Loucy (cell line): ENCODE measurements around the gene GORASP1.

ENCODE experiments used
- H2AFZ ChIP-seq: fragments of 200-600 bp; sonication (generic); 2 replicates; pipeline ENCODE4 v1.6.0; 2016; ENCODE audit warnings: antibody characterized with exemption, mild to moderate bottlenecking, low read length, moderate library complexity
- H3F3A ChIP-seq: fragments of 200-600 bp; 2 replicates; pipeline ENCODE4 v1.6.0; 2016; ENCODE audit warnings: antibody characterized with exemption, low read depth, mild to moderate bottlenecking
- H3K27me3 ChIP-seq: fragments of 200-600 bp; sonication (generic); 2 replicates; pipeline ENCODE4 v1.6.1; 2014; ENCODE audit warnings: low read length, mild to moderate bottlenecking; ENCODE audit not compliant: insufficient read depth, poor library complexity, severe bottlenecking
- H3K36me3 ChIP-seq: fragments of 200-600 bp; sonication (generic); 2 replicates; pipeline ENCODE4 v1.6.1; 2016; ENCODE audit warnings: low read length; ENCODE audit not compliant: insufficient read depth
- H3K4me1 ChIP-seq: fragments of 200-600 bp; sonication (generic); 2 replicates; pipeline ENCODE4 v1.5.1; 2014; ENCODE audit warnings: low read length, mild to moderate bottlenecking; ENCODE audit not compliant: insufficient read depth, poor library complexity, severe bottlenecking
- H3K4me2 ChIP-seq: fragments of 200-600 bp; sonication (generic); 2 replicates; pipeline ENCODE4 v1.6.0; 2014; ENCODE audit warnings: antibody characterized with exemption, low read length, low read depth, mild to moderate bottlenecking; ENCODE audit not compliant: poor library complexity, severe bottlenecking
- H3K4me3 ChIP-seq: fragments of 200-600 bp; sonication (generic); 2 replicates; pipeline ENCODE4 v1.5.1; 2014; ENCODE audit warnings: low read length, mild to moderate bottlenecking, mixed read lengths; ENCODE audit not compliant: poor library complexity, severe bottlenecking
- H3K79me2 ChIP-seq: fragments of 200-600 bp; sonication (generic); 2 replicates; pipeline ENCODE4 v1.6.1; 2014; ENCODE audit warnings: low read length; ENCODE audit not compliant: insufficient read depth
- H3K9ac ChIP-seq: fragments of 200-600 bp; sonication (generic); 2 replicates; pipeline ENCODE4 v1.6.0; 2014; ENCODE audit warnings: mild to moderate bottlenecking, low read depth, low read length, moderate library complexity; ENCODE audit not compliant: poor library complexity, severe bottlenecking
- H3K9me2 ChIP-seq: fragments of 200-600 bp; sonication (generic); replicated peaks from 2 replicates; pipeline ENCODE4 v1.6.1; 2016; ENCODE audit warnings: low read depth, low read length, mixed read lengths
- H3K9me3 ChIP-seq: fragments of 200-600 bp; sonication (generic); 2 replicates; pipeline ENCODE4 v1.6.1; 2014; ENCODE audit warnings: mild to moderate bottlenecking, antibody characterized with exemption, low read length, low read depth; ENCODE audit not compliant: insufficient read depth
- H4K20me1 ChIP-seq: fragments of 200-600 bp; sonication (generic); 2 replicates; pipeline ENCODE4 v1.6.0; 2014; ENCODE audit warnings: antibody characterized with exemption, low read length, mild to moderate bottlenecking; ENCODE audit not compliant: insufficient read depth, poor library complexity, severe bottlenecking
- CTCF ChIP-seq: fragments of 200-600 bp; sonication (generic); conservative IDR thresholded peaks from 2 replicates; pipeline ENCODE4 v1.5.1; 2014; ENCODE audit warnings: mild to moderate bottlenecking, antibody characterized with exemption, low read length
- EZH2phosphoT487 ChIP-seq: fragments of 200-600 bp; IDR thresholded peaks from 2 replicates; pipeline ENCODE4 v1.6.1; 2018; ENCODE audit warnings: antibody characterized with exemption, mild to moderate bottlenecking, moderate library complexity, borderline replicate concordance

The GORASP1 gene

GRCh38 chr3:39137435-39137936, 30.1 kb upstream of the GORASP1 start:
- Histone ChIP-seq H4K20me1 (no peaks in the 10 kb centered on the region), H3K36me3 (peaks cover 16% of the 10 kb centered on the region; the same call in 1 of the 2 replicates), H3K4me1 (peaks cover 19% of the 10 kb centered on the region), H3K9me2 (no peaks in the 10 kb centered on the region), H3K79me2 (no peaks in the 10 kb centered on the region), H3F3A (no peaks in the 10 kb centered on the region), H2AFZ (no peak overlapping the region), H3K4me3 (no peak overlapping the region), H3K9me3 (no peaks in the 10 kb centered on the region), H3K9ac (no peak overlapping the region), H3K27me3 (no peaks in the 10 kb centered on the region), H3K4me2 (no peak overlapping the region)
- TF ChIP-seq CTCF (no peak), EZH2phosphoT487 (no peak)

- Histone ChIP-seq H3K9me2 (no peaks in the 10 kb centered on the region), H3F3A (no peaks in the 10 kb centered on the region), H3K4me1 (peaks cover 13% of the 10 kb centered on the region), H3K9me3 (no peaks in the 10 kb centered on the region), H2AFZ (no peak overlapping the region), H3K36me3 (peaks cover 9% of the 10 kb centered on the region; the same call in 1 of the 2 replicates), H3K27me3 (no peaks in the 10 kb centered on the region), H3K9ac (no peak overlapping the region), H4K20me1 (no peaks in the 10 kb centered on the region), H3K4me3 (no peak overlapping the region), H3K4me2 (no peak overlapping the region), H3K79me2 (no peaks in the 10 kb centered on the region)
- TF ChIP-seq EZH2phosphoT487, result no peak
- no peak for TF ChIP-seq CTCF
These were observed 29.4 kb upstream of the GORASP1 start for GRCh38 chr3:39136533-39137434.

- H3K9ac ChIP-seq, result no peak overlapping the region
- no peak overlapping the region for H3K4me3 ChIP-seq
- no peaks in the 10 kb centered on the region for H3K9me2 ChIP-seq
- H3K4me1 ChIP-seq, result peaks cover 9% of the 10 kb centered on the region
- H2AFZ ChIP-seq, result no peak overlapping the region
- no peaks in the 10 kb centered on the region for H3K27me3 ChIP-seq
- H3F3A ChIP-seq, result no peaks in the 10 kb centered on the region
- no peaks in the 10 kb centered on the region for H3K9me3 ChIP-seq
- H3K79me2 ChIP-seq, result no peaks in the 10 kb centered on the region
- TF ChIP-seq CTCF (no peak), EZH2phosphoT487 (no peak)
- no peak overlapping the region for H3K4me2 ChIP-seq
- no peaks in the 10 kb centered on the region for H4K20me1 ChIP-seq
- no peaks in the 10 kb centered on the region for H3K36me3 ChIP-seq
These were observed 27.9 kb upstream of the GORASP1 start for GRCh38 chr3:39135170-39135805.
